ENCODE measurements around the gene ASPDH. TPM values are rescaled to one million over a fixed set of nuclear protein-coding genes. Genes with fewer than 3 reads are reported as not detected.

The ASPDH gene
- total and polyA plus RNA-seq, 3 donors from 2014 or later: 0.90 TPM; not detected in 2

DNA sequence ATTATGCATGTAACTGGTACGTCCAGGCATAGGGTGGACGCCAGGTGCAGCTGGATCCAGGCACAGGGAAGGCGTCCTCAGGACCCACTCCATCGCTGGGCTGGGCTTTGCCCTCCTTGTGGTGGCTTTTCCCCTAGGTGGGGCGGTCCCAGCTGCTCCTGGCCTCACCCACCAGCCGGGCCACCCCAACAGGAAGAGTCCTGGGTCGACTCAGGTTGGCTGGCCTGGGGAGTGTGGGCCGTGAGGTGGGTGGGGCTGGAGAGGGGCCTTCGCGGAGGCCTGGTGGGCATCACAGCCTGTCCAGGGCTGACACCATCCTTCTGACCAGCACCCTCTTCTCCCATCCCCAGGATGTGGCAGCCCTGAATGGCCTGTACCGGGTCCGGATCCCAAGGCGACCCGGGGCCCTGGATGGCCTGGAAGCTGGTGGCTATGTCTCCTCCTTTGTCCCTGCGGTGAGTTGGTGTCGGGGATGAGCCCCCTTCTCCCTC, 33.9 kb downstream of the ASPDH start:
- H3K36me3 ChIP-seq (ENCODE audit: low read depth, missing control alignments): no peaks in the 10 kb centered on the region
- no peak overlapping the region for H3K27ac ChIP-seq
- H3K4me1 ChIP-seq: peaks cover 9% of the 10 kb centered on the region
- WGBS, 2 donors: 95% methylated on average over 4 to 16 of the region's 16 CpGs
- TF ChIP-seq, protein P1, sequence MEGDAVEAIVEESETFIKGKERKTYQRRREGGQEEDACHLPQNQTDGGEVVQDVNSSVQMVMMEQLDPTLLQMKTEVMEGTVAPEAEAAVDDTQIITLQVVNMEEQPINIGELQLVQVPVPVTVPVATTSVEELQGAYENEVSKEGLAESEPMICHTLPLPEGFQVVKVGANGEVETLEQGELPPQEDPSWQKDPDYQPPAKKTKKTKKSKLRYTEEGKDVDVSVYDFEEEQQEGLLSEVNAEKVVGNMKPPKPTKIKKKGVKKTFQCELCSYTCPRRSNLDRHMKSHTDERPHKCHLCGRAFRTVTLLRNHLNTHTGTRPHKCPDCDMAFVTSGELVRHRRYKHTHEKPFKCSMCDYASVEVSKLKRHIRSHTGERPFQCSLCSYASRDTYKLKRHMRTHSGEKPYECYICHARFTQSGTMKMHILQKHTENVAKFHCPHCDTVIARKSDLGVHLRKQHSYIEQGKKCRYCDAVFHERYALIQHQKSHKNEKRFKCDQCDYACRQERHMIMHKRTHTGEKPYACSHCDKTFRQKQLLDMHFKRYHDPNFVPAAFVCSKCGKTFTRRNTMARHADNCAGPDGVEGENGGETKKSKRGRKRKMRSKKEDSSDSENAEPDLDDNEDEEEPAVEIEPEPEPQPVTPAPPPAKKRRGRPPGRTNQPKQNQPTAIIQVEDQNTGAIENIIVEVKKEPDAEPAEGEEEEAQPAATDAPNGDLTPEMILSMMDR (IDR thresholded peaks at IDR 0.05): no peak
- no peak for TF ChIP-seq POLR2A (IDR thresholded peaks at IDR 0.05)
- no peak overlapping the region for H3K4me3 ChIP-seq
- no peak for DNase-seq
- intact Hi-C loops (cut with DNase I; ENCODE audit: low total_unique reads): no loop called here
- H3K27me3 ChIP-seq: no peaks in the 10 kb centered on the region
- H3K9me3 ChIP-seq: no peaks in the 10 kb centered on the region

DNA sequence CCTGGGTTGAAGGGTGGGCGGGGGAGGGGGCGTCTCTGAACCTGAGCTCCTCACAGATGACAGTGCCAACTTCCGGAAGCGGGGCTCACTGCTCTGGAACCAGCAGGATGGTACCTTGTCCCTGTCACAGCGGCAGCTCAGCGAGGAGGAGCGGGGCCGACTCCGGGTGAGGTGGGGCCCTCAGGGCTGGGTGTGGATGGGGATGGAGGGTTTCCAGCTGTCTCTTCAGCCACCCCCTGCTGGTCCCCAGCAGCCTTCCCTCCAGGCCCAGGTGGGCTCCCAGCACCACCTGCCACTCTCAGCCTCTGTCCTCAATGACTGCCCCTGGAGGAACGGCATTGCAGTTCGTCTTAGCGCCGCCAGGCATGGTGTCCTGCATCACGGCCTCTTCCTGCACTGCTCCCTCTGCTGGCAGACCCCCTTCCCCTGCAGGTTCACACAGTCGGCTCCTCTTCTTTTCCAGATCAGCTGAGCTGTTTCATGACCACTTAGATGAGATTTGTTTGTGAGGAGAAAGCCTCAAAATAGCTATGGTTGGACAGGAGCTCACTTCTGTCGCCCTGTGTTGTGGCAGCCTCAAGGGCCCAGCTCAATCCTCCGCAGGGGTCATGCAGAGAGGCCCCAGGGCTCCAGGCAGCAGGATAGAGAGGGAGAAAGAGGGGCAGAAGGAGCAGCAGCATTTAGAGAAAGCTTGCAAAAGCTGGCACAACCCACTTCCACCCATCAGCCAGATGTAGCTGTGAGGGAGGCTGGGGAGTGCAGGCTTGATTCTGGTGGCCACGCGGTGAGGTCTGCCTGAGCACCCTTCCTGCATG, 34.6 kb downstream of the ASPDH start:
- Histone ChIP-seq H3K36me3 (ENCODE audit: low read depth, missing control alignments) (no peaks in the 10 kb centered on the region), H3K27ac (no peak overlapping the region), H3K4me3 (no peak overlapping the region), H3K27me3 (no peaks in the 10 kb centered on the region), H3K4me1 (peaks cover 9% of the 10 kb centered on the region), H3K9me3 (no peaks in the 10 kb centered on the region)
- TF ChIP-seq, protein P1 (IDR thresholded peaks at IDR 0.05): no peak
- TF ChIP-seq POLR2A (IDR thresholded peaks at IDR 0.05): no peak
- DNase-seq: no peak
- intact Hi-C loops (cut with DNase I; ENCODE audit: low total_unique reads): no loop called here
- WGBS, 2 donors: 72 to 88% methylated on average over 6 to 19 of the region's 19 CpGs

DNA sequence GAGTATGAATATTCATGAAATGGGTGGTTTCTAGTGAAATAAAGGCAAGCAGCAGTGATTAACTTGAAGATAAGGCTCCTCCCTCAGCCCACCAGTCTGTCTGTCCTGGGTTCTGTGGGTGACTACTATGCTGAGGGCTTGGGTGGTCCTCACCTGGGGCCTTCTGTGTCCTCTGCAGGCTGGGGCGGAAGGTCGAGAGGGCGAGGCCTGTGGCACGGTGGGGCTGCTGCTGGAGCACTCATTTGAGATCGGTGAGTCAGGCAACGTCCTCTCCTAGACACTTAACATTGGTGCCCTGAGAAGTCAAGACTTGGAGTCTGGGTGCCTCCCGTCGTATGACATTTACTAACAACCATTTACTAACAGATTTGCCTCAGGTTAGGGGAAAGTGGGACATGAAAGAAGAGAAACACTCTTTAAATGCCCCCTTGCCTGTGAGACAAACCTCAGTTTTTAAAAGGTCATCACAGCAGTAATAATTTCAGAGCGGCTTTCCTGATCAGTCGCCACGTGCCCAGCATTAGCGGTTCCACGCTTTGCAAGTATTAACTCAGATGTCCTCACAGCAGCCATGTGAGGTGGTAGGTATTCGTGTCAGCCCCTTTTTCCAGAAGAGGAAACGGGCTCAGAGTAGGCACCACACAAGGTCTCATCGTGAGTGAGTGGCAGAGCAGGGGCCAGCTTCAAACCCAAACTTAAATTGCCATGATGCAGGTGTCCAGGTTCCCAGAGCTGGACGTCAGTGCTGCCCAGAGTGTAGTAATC, 35.8 kb downstream of the ASPDH start:
- 84 to 93% methylated on average over 17 of the region's 17 CpGs for WGBS, 2 donors
- peaks cover 9% of the 10 kb centered on the region for H3K4me1 ChIP-seq
- peak overlapping the region in 1 of 2 donors; percentile 88 for H3K4me3 ChIP-seq
- H3K27me3 ChIP-seq: no peaks in the 10 kb centered on the region
- no peak for DNase-seq
- no peaks in the 10 kb centered on the region for H3K9me3 ChIP-seq
- no peak for TF ChIP-seq POLR2A (IDR thresholded peaks at IDR 0.05)
- TF ChIP-seq, protein P1 (IDR thresholded peaks at IDR 0.05): no peak
- no peaks in the 10 kb centered on the region for H3K36me3 ChIP-seq (ENCODE audit: low read depth, missing control alignments)
- intact Hi-C loops (cut with DNase I; ENCODE audit: low total_unique reads): no loop called here
- H3K27ac ChIP-seq: no peak overlapping the region

DNA sequence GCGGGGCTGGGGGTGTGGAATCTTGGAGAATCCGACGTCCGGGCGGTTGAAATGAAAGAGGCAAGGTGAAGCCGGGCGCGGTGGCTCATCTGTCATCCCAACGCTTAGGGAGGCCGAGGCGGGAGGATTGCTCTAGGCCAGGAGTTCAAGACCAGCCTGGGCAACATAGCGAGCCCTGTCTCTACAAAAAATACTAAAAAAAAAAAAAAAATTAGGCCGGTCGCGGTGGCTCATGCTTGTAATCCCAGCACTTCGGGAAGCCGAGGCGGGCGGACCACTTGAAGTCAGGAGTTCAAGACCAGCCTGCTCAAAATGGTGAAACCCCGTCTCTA, 36.8 kb downstream of the ASPDH start:
- TF ChIP-seq, protein P1 (IDR thresholded peaks at IDR 0.05): no peak
- no peak for TF ChIP-seq POLR2A (IDR thresholded peaks at IDR 0.05)
- Histone ChIP-seq H3K27ac (peak overlapping the region; percentile 61 to 82), H3K36me3 (ENCODE audit: low read depth, missing control alignments) (no peaks in the 10 kb centered on the region), H3K27me3 (no peaks in the 10 kb centered on the region), H3K9me3 (no peaks in the 10 kb centered on the region), H3K4me3 (peak overlapping the region; percentile 88 to 94), H3K4me1 (peaks cover 9% of the 10 kb centered on the region)
- 14 to 22% methylated on average over 14 to 20 of the region's 20 CpGs for WGBS, 2 donors
- no peak for DNase-seq
- intact Hi-C loops (cut with DNase I; ENCODE audit: low total_unique reads): no loop called here
